RWPE2 (cell line): ENCODE results near the gene ASGR2.
"Not testable (repeated sequence)": the region's sequence is repeated elsewhere in the genome, so short reads cannot be mapped to it uniquely, and the experiment has no call there.

ENCODE experiments used
- ATAC-seq: fragments of 200-7000 bp; cut with Tn5 transposase; 3 replicates; pipeline ENCODE4 v1.9.1; 2021; ENCODE audit warnings: low read depth
- DNase-seq: peaks from one replicate; pipeline ENCODE4 v3.0.0-alpha.2; 2020; ENCODE audit warnings: low spot score
- H3K27ac ChIP-seq: fragments of 450-650 bp; 2 replicates; pipeline ENCODE4 v1.5.1; 2017; ENCODE audit warnings: mild to moderate bottlenecking; ENCODE audit not compliant: poor library complexity, severe bottlenecking
- H3K27me3 ChIP-seq: fragments of 250-450 bp; sonication (Bioruptor Pico); 2 replicates; pipeline ENCODE4 v1.5.1; 2021; ENCODE audit warnings: mild to moderate bottlenecking, moderate library complexity; ENCODE audit not compliant: insufficient read depth, poor library complexity, severe bottlenecking
- H3K36me3 ChIP-seq: fragments of 250-450 bp; sonication (Bioruptor Pico); 2 replicates; pipeline ENCODE4 v1.5.1; 2020; ENCODE audit warnings: low read depth, mild to moderate bottlenecking, moderate library complexity
- H3K4me1 ChIP-seq: fragments of 250-450 bp; sonication (Bioruptor Pico); 2 replicates; pipeline ENCODE4 v1.5.1; 2021; ENCODE audit warnings: mild to moderate bottlenecking, moderate library complexity; ENCODE audit not compliant: insufficient read depth, poor library complexity, severe bottlenecking
- H3K4me3 ChIP-seq: fragments of 250-450 bp; sonication (Bioruptor Pico); 2 replicates; pipeline ENCODE4 v1.5.1; 2021; ENCODE audit warnings: mild to moderate bottlenecking, moderate library complexity; ENCODE audit not compliant: severe bottlenecking
- H3K9me3 ChIP-seq: fragments of 250-450 bp; sonication (Bioruptor Pico); 2 replicates; pipeline ENCODE4 v1.5.1; 2021; ENCODE audit warnings: mild to moderate bottlenecking, moderate library complexity; ENCODE audit not compliant: severe bottlenecking
- CTCF ChIP-seq: fragments of 450-650 bp; IDR thresholded peaks from one replicate; pipeline ENCODE4 v1.5.1; 2017; ENCODE audit warnings: mild to moderate bottlenecking, moderate library complexity; ENCODE audit not compliant: poor library complexity, severe bottlenecking

ASGR2 gene

GRCh38 chr17:7108560-7108925 is 6.1 kb downstream of the ASGR2 start:
- Histone ChIP-seq H3K4me1 (no peaks in the 10 kb centered on the region), H3K27me3 (no peaks in the 10 kb centered on the region), H3K27ac (no peak overlapping the region), H3K9me3 (no peaks in the 10 kb centered on the region), H3K4me3 (no peak overlapping the region), H3K36me3 (no peaks in the 10 kb centered on the region)
- DNase-seq (no peak), ATAC-seq (no peak)
- TF ChIP-seq CTCF, result no peak

GRCh38 chr17:7107795-7108559 is 6.6 kb downstream of the ASGR2 start:
- no peaks in the 10 kb centered on the region for H3K9me3 ChIP-seq
- no peaks in the 10 kb centered on the region for H3K4me1 ChIP-seq
- no peaks in the 10 kb centered on the region for H3K36me3 ChIP-seq
- no peak overlapping the region for H3K4me3 ChIP-seq
- ATAC-seq (no peak), DNase-seq (no peak)
- no peak for TF ChIP-seq CTCF
- H3K27me3 ChIP-seq, result no peaks in the 10 kb centered on the region
- H3K27ac ChIP-seq, result no peak overlapping the region

- H3K4me1 ChIP-seq, result no peaks in the 10 kb centered on the region
- H3K4me3 ChIP-seq, result no peak overlapping the region
- DNase-seq (no peak), ATAC-seq (no peak)
- no peaks in the 10 kb centered on the region for H3K27me3 ChIP-seq
- no peaks in the 10 kb centered on the region for H3K36me3 ChIP-seq
- H3K9me3 ChIP-seq, result no peaks in the 10 kb centered on the region
- no peak overlapping the region for H3K27ac ChIP-seq
- TF ChIP-seq CTCF, result no peak
Measured at GRCh38 chr17:7107012-7107754, 7.4 kb downstream of the ASGR2 start.

- H3K27ac ChIP-seq, result no peak overlapping the region
- no peaks in the 10 kb centered on the region for H3K27me3 ChIP-seq
- no peak overlapping the region for H3K4me3 ChIP-seq
- H3K9me3 ChIP-seq, result no peaks in the 10 kb centered on the region
- ATAC-seq (no peak), DNase-seq (no peak)
- no peak for TF ChIP-seq CTCF
- H3K4me1 ChIP-seq, result no peaks in the 10 kb centered on the region
- H3K36me3 ChIP-seq, result no peaks in the 10 kb centered on the region
Measured at GRCh38 chr17:7102421-7102820, 12.2 kb downstream of the ASGR2 start.

GRCh38 chr17:7101531-7101930 is 13.1 kb downstream of the ASGR2 start:
- DNase-seq (no peak), ATAC-seq (no peak)
- no peak for TF ChIP-seq CTCF
- H3K27ac ChIP-seq, result no peak overlapping the region
- H3K27me3 ChIP-seq, result no peaks in the 10 kb centered on the region
- H3K9me3 ChIP-seq, result no peaks in the 10 kb centered on the region
- no peak overlapping the region for H3K4me3 ChIP-seq
- H3K4me1 ChIP-seq, result no peaks in the 10 kb centered on the region
- H3K36me3 ChIP-seq, result no peaks in the 10 kb centered on the region

GRCh38 chr17:7100641-7101379 is 13.8 kb downstream of the ASGR2 start:
- not testable (repeated sequence) for DNase-seq, H3K4me3 ChIP-seq, H3K27ac ChIP-seq, H3K27me3 ChIP-seq, H3K9me3 ChIP-seq, H3K4me1 ChIP-seq, H3K36me3 ChIP-seq, ATAC-seq
